ENCODE data around the gene BUD31. TPM values are rescaled to one million over a fixed set of nuclear protein-coding genes. Genes with fewer than 3 reads are reported as not detected.
"Not testable (repeated sequence)": the region's sequence is repeated elsewhere in the genome, so short reads cannot be mapped to it uniquely, and the experiment has no call there.

The BUD31 gene
- total RNA-seq, 6 experiments from 2014 or later: 134 to 147 (median 146) TPM

DNA sequence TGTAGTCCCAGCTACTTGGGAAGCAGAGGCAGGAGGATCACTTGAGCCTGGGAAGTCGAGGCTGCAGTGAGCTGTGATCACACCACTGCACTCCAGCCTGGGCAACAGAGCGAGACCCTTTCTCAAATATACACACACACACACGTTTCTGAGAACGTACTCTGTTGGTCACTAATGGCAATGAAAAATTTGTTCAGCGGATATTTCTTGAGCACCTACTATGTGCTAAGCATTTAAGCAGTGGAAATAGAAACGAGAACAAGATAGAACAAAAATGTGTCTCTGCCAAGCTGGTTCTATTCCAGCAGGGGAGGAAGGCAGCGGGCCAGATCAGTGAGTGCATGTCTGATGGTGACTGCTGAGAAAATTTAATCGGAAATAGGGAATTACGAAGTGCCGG lies 25.6 kb upstream of the BUD31 start:
- peaks cover 5% of the 10 kb centered on the region for H3K27me3 Mint-ChIP-seq (ENCODE audit: insufficient read depth)
- no peak overlapping the region for H3K4me3 Mint-ChIP-seq
- DNase-seq: no peak
- H3K4me1 Mint-ChIP-seq (ENCODE audit: low read depth): peaks cover 32% of the 10 kb centered on the region
- H3K9me3 Mint-ChIP-seq: no peaks in the 10 kb centered on the region
- peaks cover 17% of the 10 kb centered on the region; the same call in 1 of the 2 replicates for H3K36me3 Mint-ChIP-seq (ENCODE audit: low read depth)
- TF ChIP-seq, protein P1, sequence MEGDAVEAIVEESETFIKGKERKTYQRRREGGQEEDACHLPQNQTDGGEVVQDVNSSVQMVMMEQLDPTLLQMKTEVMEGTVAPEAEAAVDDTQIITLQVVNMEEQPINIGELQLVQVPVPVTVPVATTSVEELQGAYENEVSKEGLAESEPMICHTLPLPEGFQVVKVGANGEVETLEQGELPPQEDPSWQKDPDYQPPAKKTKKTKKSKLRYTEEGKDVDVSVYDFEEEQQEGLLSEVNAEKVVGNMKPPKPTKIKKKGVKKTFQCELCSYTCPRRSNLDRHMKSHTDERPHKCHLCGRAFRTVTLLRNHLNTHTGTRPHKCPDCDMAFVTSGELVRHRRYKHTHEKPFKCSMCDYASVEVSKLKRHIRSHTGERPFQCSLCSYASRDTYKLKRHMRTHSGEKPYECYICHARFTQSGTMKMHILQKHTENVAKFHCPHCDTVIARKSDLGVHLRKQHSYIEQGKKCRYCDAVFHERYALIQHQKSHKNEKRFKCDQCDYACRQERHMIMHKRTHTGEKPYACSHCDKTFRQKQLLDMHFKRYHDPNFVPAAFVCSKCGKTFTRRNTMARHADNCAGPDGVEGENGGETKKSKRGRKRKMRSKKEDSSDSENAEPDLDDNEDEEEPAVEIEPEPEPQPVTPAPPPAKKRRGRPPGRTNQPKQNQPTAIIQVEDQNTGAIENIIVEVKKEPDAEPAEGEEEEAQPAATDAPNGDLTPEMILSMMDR (IDR thresholded peaks at IDR 0.05): no peak
- no peak overlapping the region for H3K27ac Mint-ChIP-seq

DNA sequence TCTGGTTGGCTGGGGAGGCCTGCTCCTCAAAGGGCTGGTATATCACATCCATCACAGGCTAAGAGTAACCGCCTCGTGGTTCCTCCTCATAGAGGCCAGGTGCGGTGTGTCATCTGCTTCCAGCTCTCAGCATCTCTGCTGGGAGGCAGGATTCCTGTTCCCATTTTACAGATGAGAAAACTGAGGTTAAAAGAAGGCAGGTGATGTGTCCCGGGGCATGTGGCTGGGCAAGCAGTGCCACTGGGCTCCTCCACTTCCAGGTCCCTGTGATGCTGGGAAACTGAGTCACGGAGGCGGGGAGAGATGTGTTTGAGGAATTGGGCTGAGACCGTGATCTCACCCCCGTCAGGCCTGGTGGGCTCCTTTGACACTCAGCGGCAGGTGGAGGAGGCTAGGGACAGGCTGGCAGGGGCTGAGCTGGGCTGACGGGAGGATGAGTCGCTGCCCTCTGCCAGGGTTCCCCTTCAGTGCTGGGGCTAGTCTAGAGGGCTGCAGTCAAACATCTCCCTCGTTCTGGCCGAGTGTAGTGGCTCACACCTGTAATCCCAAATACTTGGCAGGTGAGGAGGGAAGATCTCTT lies 24.9 kb upstream of the BUD31 start:
- peaks cover 5% of the 10 kb centered on the region for H3K27me3 Mint-ChIP-seq (ENCODE audit: insufficient read depth)
- no peak for DNase-seq
- H3K4me1 Mint-ChIP-seq (ENCODE audit: low read depth): peaks cover 30% of the 10 kb centered on the region
- H3K27ac Mint-ChIP-seq: no peak overlapping the region
- TF ChIP-seq, protein P1 (IDR thresholded peaks at IDR 0.05): no peak
- no peak overlapping the region for H3K4me3 Mint-ChIP-seq
- peaks cover 20% of the 10 kb centered on the region; the same call in 1 of the 2 replicates for H3K36me3 Mint-ChIP-seq (ENCODE audit: low read depth)
- no peaks in the 10 kb centered on the region for H3K9me3 Mint-ChIP-seq

DNA sequence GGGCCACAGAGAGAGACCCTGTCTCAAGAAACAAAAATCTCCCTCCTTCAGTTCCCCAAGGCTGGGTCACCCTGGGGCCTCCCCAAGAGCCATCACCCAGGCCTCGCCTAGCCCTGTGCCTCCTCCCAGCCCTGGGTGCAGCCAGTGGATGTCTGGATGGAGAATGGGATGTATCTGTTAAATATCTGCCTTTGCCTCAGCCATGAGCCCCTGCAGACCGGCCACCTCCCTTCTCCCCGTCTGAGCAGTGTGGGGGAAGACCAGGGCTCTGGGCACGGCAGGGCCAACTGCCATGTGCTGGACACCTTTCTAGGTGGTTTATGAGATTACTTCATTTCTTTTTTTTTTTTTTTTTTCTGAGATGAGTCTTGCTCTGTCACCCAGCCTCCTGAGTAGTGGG lies 24.2 kb upstream of the BUD31 start:
- peaks cover 5% of the 10 kb centered on the region for H3K27me3 Mint-ChIP-seq (ENCODE audit: insufficient read depth)
- peaks cover 24% of the 10 kb centered on the region for H3K4me1 Mint-ChIP-seq (ENCODE audit: low read depth)
- H3K9me3 Mint-ChIP-seq: no peaks in the 10 kb centered on the region
- H3K4me3 Mint-ChIP-seq: no peak overlapping the region
- no peak overlapping the region for H3K27ac Mint-ChIP-seq
- peaks cover 16% of the 10 kb centered on the region; the same call in 1 of the 2 replicates for H3K36me3 Mint-ChIP-seq (ENCODE audit: low read depth)
- DNase-seq: no peak
- TF ChIP-seq, protein P1 (IDR thresholded peaks at IDR 0.05): no peak

DNA sequence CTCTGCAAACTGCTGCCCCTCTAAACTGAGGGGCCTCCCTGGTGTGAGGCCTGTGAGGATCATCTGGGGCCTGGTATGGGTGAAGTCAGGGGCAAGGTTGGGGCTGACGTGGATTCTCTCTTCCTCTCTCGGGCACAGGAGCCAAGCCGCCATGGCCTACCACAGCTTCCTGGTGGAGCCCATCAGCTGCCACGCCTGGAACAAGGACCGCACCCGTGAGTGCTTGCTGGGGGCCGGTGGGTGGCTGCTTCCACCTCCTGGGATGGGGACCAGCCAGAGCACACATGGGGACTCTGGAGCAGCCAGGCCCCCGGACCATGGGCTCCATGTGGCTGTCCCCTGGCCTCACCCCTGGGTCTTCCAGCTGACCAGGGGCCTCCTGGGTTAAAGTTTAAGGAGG lies 23.2 kb upstream of the BUD31 start:
- Mint-ChIP-seq H3K4me1 (ENCODE audit: low read depth) (peaks cover 14% of the 10 kb centered on the region), H3K27me3 (ENCODE audit: insufficient read depth) (peaks cover 5% of the 10 kb centered on the region), H3K36me3 (ENCODE audit: low read depth) (peaks cover 16% of the 10 kb centered on the region; the same call in 1 of the 2 replicates), H3K27ac (no peak overlapping the region), H3K4me3 (no peak overlapping the region), H3K9me3 (no peaks in the 10 kb centered on the region)
- TF ChIP-seq, protein P1 (IDR thresholded peaks at IDR 0.05): no peak
- no peak for DNase-seq

DNA sequence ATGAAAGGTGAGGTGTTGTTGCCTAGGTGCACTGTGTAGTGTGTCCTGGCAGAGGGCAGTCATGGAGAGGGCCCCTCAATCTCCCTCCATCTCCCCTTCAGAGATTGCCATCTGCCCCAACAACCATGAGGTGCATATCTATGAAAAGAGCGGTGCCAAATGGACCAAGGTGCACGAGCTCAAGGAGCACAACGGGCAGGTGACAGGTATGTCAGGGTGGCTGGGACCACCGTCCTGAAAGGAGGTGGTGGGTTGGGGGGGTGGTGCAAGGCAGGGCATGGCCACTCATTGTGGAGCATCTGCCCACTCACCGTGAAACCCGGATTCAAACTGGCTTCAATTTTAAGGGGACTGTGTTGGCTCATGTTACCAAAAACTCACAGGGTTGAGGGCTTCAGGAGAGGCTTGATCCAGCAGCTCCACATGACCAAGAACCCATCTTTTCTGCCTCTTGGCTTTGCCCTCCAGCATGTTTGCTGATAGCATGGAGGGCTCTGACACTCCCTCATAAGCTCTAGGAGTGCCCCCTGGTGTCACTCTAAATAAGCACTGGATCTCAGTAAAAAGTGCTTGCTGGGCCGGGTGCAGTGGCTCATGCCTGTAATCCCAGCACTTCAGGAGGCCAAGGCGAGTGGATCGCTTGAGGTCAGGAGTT lies 22.1 kb upstream of the BUD31 start:
- TF ChIP-seq, protein P1 (IDR thresholded peaks at IDR 0.05): peak; percentile 57
- DNase-seq: peak; percentile 48
- peaks cover 12% of the 10 kb centered on the region; the same call in 1 of the 2 replicates for H3K36me3 Mint-ChIP-seq (ENCODE audit: low read depth)

DNA sequence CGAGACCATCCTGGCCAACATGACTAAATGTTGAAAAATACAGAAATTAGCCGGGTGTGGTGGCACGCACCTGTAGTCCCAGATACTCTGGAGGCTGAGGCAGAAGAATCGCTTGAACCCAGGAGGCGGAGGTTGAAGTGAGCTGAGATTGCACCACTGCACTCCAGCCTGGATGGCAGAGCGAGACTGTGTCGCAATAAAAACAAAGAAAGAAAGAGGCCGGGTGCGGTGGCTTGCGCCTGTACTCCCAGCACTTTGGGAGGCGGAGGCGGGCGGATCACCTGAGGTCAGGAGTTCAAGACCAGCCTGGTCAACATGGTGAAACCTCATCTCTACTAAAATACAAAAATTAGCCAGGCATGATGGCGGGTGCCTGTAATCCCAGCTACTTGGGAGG lies 21.5 kb upstream of the BUD31 start:
- H3K27me3 Mint-ChIP-seq (ENCODE audit: insufficient read depth); H3K4me3 Mint-ChIP-seq; H3K4me1 Mint-ChIP-seq (ENCODE audit: low read depth); DNase-seq; H3K27ac Mint-ChIP-seq; H3K9me3 Mint-ChIP-seq: not testable (repeated sequence)
- peaks cover 16% of the 10 kb centered on the region; the same call in 1 of the 2 replicates for H3K36me3 Mint-ChIP-seq (ENCODE audit: low read depth)

More for the DNA sequence above, 22.1 kb upstream of the BUD31 start:
- Mint-ChIP-seq H3K9me3 (no peaks in the 10 kb centered on the region), H3K27me3 (ENCODE audit: insufficient read depth) (peaks cover 5% of the 10 kb centered on the region), H3K27ac (no peak overlapping the region), H3K4me1 (ENCODE audit: low read depth) (peaks cover 5% of the 10 kb centered on the region; the same call in 1 of the 2 replicates), H3K4me3 (no peak overlapping the region)
